EH (cell line): ENCODE measurements around the gene MARK4.

ENCODE experiments used
- DNase-seq: peaks from one replicate; pipeline ENCODE4 v3.0.0-alpha.2; 2015; ENCODE audit warnings: low read depth

The MARK4 gene

GRCh38 chr19:45340899-45341453, 89.9 kb downstream of the MARK4 start:
- no peak for DNase-seq

- no peak for DNase-seq
These were observed 91.8 kb downstream of the MARK4 start for GRCh38 chr19:45342911-45343310.

GRCh38 chr19:45344621-45345505, 93.8 kb downstream of the MARK4 start:
- DNase-seq: no peak

- no peak for DNase-seq
These were observed 94.4 kb downstream of the MARK4 start for GRCh38 chr19:45345506-45345860.

- no peak for DNase-seq
These were observed 95.4 kb downstream of the MARK4 start for GRCh38 chr19:45346449-45346848.

GRCh38 chr19:45347570-45348366, 96.7 kb downstream of the MARK4 start:
- DNase-seq: no peak

- DNase-seq: no peak
These were observed 97.5 kb downstream of the MARK4 start for GRCh38 chr19:45348367-45349125.

GRCh38 chr19:45349126-45349415, 98.0 kb downstream of the MARK4 start:
- DNase-seq: no peak

- DNase-seq: no peak
These were observed 98.4 kb downstream of the MARK4 start for GRCh38 chr19:45349430-45349941.

- no peak for DNase-seq
These were observed 99.5 kb downstream of the MARK4 start for GRCh38 chr19:45350477-45351058.

GRCh38 chr19:45351401-45351952, 100.4 kb downstream of the MARK4 start:
- DNase-seq: no peak

- DNase-seq: no peak
These were observed 101.0 kb downstream of the MARK4 start for GRCh38 chr19:45352062-45352461.

- DNase-seq: no peak
These were observed 101.4 kb downstream of the MARK4 start for GRCh38 chr19:45352471-45352870.

- no peak for DNase-seq
These were observed 102.1 kb downstream of the MARK4 start for GRCh38 chr19:45352914-45353796.

- DNase-seq: no peak
These were observed 103.3 kb downstream of the MARK4 start for GRCh38 chr19:45354241-45354842.
